Transverse colon (tissue), 4 donors: ENCODE data around the gene FERMT3. TPM values are rescaled to one million over a fixed set of nuclear protein-coding genes. Genes with fewer than 3 reads are reported as not detected.

ENCODE experiments used
- DNase-seq: peaks from one replicate; pipeline ENCODE4 v3.0.0-alpha.2; 2019
- H3K27ac ChIP-seq, 4 donors: fragments of 200-600 bp; sonication (generic); 2 replicates each; pipeline ENCODE4 v1.5.1; 2016 to 2018; ENCODE audit warnings: inconsistent platforms in 4 of 4
- H3K27me3 ChIP-seq: fragments of 200-600 bp; sonication (generic); 2 replicates; pipeline ENCODE4 v1.5.1; 2017; ENCODE audit warnings: inconsistent platforms
- H3K36me3 ChIP-seq, 4 donors: fragments of 200-600 bp; sonication (generic); 2 replicates each; pipeline ENCODE4 v1.5.1; 2017 to 2019; ENCODE audit warnings: inconsistent platforms in 4 of 4
- H3K4me1 ChIP-seq, 4 donors: fragments of 200-600 bp; sonication (generic); 2 replicates each; pipeline ENCODE4 v1.5.1; 2017 to 2020; ENCODE audit warnings: inconsistent platforms in 4 of 4
- H3K4me3 ChIP-seq, 4 donors: fragments of 200-600 bp; sonication (generic); 1 replicate in 1 of 4; 2 replicates in 3 of 4; pipeline versions ENCODE4 v1.5.1 to v1.6.1; 2017 to 2019; ENCODE audit warnings: inconsistent platforms in 4 of 4
- H3K9me3 ChIP-seq, 2 donors: fragments of 200-600 bp; sonication (generic); 2 replicates each; pipeline ENCODE4 v1.5.1; 2017 to 2019; ENCODE audit warnings: inconsistent platforms in 2 of 2
- CTCF ChIP-seq, 5 experiments: fragments of 200-600 bp in 3 of 5; fragments of 450-650 bp in 2 of 5; sonication (generic) in 3 of 5; IDR thresholded peaks; 1 replicate in 2 of 5; 2 replicates in 3 of 5; pipeline ENCODE4 v1.5.1; 2016 to 2017; ENCODE audit warnings: antibody characterized with exemption in 5 of 5, inconsistent platforms in 3 of 5, mild to moderate bottlenecking in 2 of 5, moderate library complexity in 1 of 5
- EP300 ChIP-seq: sonication (generic); formaldehyde crosslinking; IDR thresholded peaks from one replicate; pipeline ENCODE4 v1.6.1; 2017; ENCODE audit warnings: antibody characterized with exemption, low read depth
- POLR2A ChIP-seq: fragments of 450-650 bp; IDR thresholded peaks from one replicate; pipeline ENCODE4 v1.6.1; 2016; ENCODE audit warnings: antibody characterized with exemption, mild to moderate bottlenecking, moderate library complexity
- POLR2AphosphoS5 ChIP-seq, 3 donors: sonication (generic); formaldehyde crosslinking; IDR thresholded peaks; one replicate each; pipeline ENCODE4 v1.6.1; 2016; ENCODE audit warnings: antibody characterized with exemption in 3 of 3
- WGBS, 2 donors: methylation state at CpG; one replicate each; pipeline ENCODE4 v1.1.5; 2018; ENCODE audit warnings: low coverage in 1 of 2; 5-methylcytosine and 5-hydroxymethylcytosine counted together
- in situ Hi-C, 4 donors: fragments of 200-750 bp; cut with MboI; loops; one replicate each; pipeline versions ENCODE4 v1.15.0 to v1.15.1; 2017; ENCODE audit warnings: low sequenced_read_pairs in 3 of 4, low pct_ligation_motif_present in 1 of 4, low pct_unique_long_range_greater_than_20kb in 1 of 4
- intact Hi-C: fragments of 100-400 bp; cut with DNase I; formaldehyde crosslinking; loops from one replicate; pipeline ENCODE4 v1.15.1; 2023; ENCODE audit warnings: low total_unique reads
- total RNA-seq, 4 donors: library from RNA; depleted of rRNA; stranded (reverse); fragments of >200 nt; gene quantifications; one replicate each; pipeline ENCODE4 v1.1.0, GENCODE V29; 2016

FERMT3 gene
- total RNA-seq, 4 donors from 2014 or later, result 14.6 to 63.3 (median 28.6) TPM

GRCh38 chr11:64209563-64209843 lies 3.0 kb downstream of the FERMT3 start:
- no peak overlapping the region for H3K27ac ChIP-seq
- in situ Hi-C loops (loop anchor here in 1 of 4 donors (10.0 kb wide), 1 partner anchor 85 kb away; the partner anchor contains the start of gene KCNK4), intact Hi-C loops (no loop called here)
- no peaks in the 10 kb centered on the region for H3K9me3 ChIP-seq
- no peak for TF ChIP-seq EP300
- TF ChIP-seq POLR2AphosphoS5 (IDR thresholded peaks at IDR 0.05), result no peak
- TF ChIP-seq POLR2A, result no peak
- TF ChIP-seq CTCF (IDR thresholded peaks at IDR 0.05), result no peak
- peaks cover 7 to 33% (median 28%) of the 10 kb centered on the region in 4 donors for H3K4me1 ChIP-seq
- 88 to 100% methylated on average over 3 to 8 of the region's 8 CpGs for WGBS, 2 donors
- no peaks in the 10 kb centered on the region for H3K36me3 ChIP-seq
- no peak overlapping the region for H3K4me3 ChIP-seq
- DNase-seq, result no peak
- no peaks in the 10 kb centered on the region for H3K27me3 ChIP-seq

- WGBS, 2 donors, result 93% methylated on average over 24 of the region's 24 CpGs; no CpG with 5 or more reads in 1 of the 2 donors
- intact Hi-C loops (no loop called here), in situ Hi-C loops (no loop called here)
- TF ChIP-seq POLR2AphosphoS5 (IDR thresholded peaks at IDR 0.05) (no peak), EP300 (no peak), CTCF (IDR thresholded peaks at IDR 0.05) (no peak), POLR2A (no peak)
- H3K4me1 ChIP-seq, result peaks cover 7 to 23% (median 19%) of the 10 kb centered on the region in 4 donors
- H3K27ac ChIP-seq, result no peak overlapping the region
- H3K36me3 ChIP-seq, result peaks cover 0 to 4% (median 0%) of the 10 kb centered on the region in 4 donors
- no peaks in the 10 kb centered on the region for H3K9me3 ChIP-seq
- H3K4me3 ChIP-seq, result no peak overlapping the region
- no peaks in the 10 kb centered on the region for H3K27me3 ChIP-seq
- no peak for DNase-seq
These were observed 3.9 kb downstream of the FERMT3 start for GRCh38 chr11:64210301-64211020.

DNA sequence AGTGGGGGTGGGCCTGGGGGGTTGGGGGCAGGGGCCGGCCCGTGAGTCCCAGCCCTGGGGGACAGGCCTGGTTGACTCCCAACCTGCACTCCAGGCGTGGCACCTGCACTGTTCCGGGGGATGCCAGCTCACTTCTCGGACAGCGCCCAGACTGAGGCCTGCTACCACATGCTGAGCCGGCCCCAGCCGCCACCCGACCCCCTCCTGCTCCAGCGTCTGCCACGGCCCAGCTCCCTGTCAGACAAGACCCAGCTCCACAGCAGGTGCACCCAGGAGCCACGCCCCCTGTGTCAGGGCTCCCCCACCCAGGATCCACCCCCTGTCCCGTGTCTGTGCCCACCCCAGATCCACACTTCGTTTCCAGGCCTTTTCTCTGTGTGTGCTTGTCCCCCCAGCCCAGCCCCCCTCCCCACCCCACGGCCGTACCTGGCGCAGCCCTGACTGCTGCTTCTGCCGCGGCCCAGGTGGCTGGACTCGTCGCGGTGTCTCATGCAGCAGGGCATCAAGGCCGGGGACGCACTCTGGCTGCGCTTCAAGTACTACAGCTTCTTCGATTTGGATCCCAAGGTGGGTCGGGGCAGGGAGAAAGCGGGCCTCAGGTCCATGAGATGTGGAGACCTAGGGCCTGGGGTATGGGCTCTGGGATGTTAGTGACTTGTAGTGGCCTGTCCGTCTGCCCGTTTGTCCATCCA lies 4.8 kb downstream of the FERMT3 start:
- in situ Hi-C loops, result no loop called here
- peaks cover 0 to 5% (median 0%) of the 10 kb centered on the region in 4 donors for H3K36me3 ChIP-seq

More for the DNA sequence above, 4.8 kb downstream of the FERMT3 start:
- H3K4me3 ChIP-seq, result no peak overlapping the region
- intact Hi-C loops, result no loop called here
- H3K27me3 ChIP-seq, result no peaks in the 10 kb centered on the region
- no peaks in the 10 kb centered on the region for H3K9me3 ChIP-seq
- H3K4me1 ChIP-seq, result peaks cover 0 to 16% (median 11%) of the 10 kb centered on the region in 4 donors
- 83 to 100% methylated on average over 1 to 27 of the region's 30 CpGs for WGBS, 2 donors
- DNase-seq, result no peak
- H3K27ac ChIP-seq, result no peak overlapping the region
- TF ChIP-seq POLR2A (no peak), EP300 (no peak), CTCF (IDR thresholded peaks at IDR 0.05) (no peak), POLR2AphosphoS5 (IDR thresholded peaks at IDR 0.05) (no peak)
